Neural cell (in vitro differentiated cells): ENCODE data around the gene IL6ST.

ENCODE experiments used
- CTCF ChIP-seq: fragments of 450-650 bp; IDR thresholded peaks from 2 replicates; pipeline ENCODE4 v1.5.1; 2014; ENCODE audit warnings: antibody characterized with exemption, mild to moderate bottlenecking, moderate library complexity; ENCODE audit not compliant: poor library complexity, severe bottlenecking
- EZH2 ChIP-seq: fragments of 200-600, 300-800 bp; shearing (Covaris generic), sonication (generic); IDR thresholded peaks from 2 replicates; pipeline ENCODE4 v1.6.1; 2014; ENCODE audit warnings: antibody characterized with exemption, low read length, borderline replicate concordance, mild to moderate bottlenecking; ENCODE audit not compliant: insufficient read depth, poor library complexity, severe bottlenecking
- POLR2AphosphoS5 ChIP-seq: IDR thresholded peaks from 2 replicates; pipeline ENCODE4 v1.6.1; 2012
- RAD21 ChIP-seq: fragments of 450-650 bp; conservative IDR thresholded peaks from 2 replicates; pipeline ENCODE4 v1.6.1; 2014; ENCODE audit warnings: antibody characterized with exemption, mild to moderate bottlenecking, moderate library complexity
- REST ChIP-seq: IDR thresholded peaks from 2 replicates; pipeline ENCODE4 v1.6.1; 2012; ENCODE audit warnings: borderline replicate concordance

DNA sequence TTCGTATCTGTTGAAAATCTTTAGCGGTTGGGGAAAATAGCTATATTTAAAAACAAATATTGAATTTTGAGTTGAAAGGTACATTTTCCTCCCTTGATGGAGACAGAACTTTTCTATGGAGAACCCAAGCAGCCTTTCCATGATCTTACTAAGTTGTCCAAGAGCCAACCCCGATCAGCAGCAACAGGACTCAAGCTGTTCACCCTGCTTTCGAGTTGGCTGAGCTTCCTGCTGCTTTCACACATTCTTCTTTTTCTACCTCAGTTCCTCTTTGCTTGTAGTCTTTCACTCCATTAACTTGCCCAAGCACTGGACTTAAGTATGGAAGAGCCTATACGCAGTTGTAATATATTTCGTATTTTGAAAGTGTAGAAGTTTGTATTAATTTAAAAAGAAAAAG is 59.4 kb downstream of the IL6ST start:
- TF ChIP-seq CTCF (no peak), REST (no peak), EZH2 (no peak), POLR2AphosphoS5 (no peak), RAD21 (no peak)
